NCI-H2171 (cell line): ENCODE measurements around the gene LSAMP.
"Not testable (repeated sequence)": the region's sequence is repeated elsewhere in the genome, so short reads cannot be mapped to it uniquely, and the experiment has no call there.

ENCODE experiments used
- DNase-seq: peaks from one replicate; lab custom pipeline; 2025; lab: John Stamatoyannopoulos, UW

LSAMP gene

GRCh38 chr3:115890579-115890978 is 554.7 kb downstream of the LSAMP start:
- no peak for DNase-seq

- DNase-seq: no peak
Measured at GRCh38 chr3:115885621-115886020, 559.7 kb downstream of the LSAMP start.

DNA sequence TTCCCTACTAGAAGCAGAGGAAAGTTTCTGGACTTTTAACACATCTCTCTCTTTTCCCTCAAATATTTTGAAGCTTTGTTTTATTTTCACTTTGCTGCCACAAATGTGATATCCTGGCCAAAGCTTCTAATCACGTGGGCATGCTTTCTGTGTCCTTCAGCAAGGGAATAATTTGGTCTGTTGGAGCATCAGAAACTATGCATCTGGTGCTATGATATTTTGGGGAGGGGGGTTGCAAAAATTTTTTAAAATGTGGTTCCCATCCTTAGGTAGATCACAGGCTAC is 567.7 kb downstream of the LSAMP start:
- DNase-seq: no peak

GRCh38 chr3:115876876-115877614 is 568.2 kb downstream of the LSAMP start:
- DNase-seq: peak; percentile 54

GRCh38 chr3:115875460-115875859 is 569.8 kb downstream of the LSAMP start:
- DNase-seq: no peak

DNA sequence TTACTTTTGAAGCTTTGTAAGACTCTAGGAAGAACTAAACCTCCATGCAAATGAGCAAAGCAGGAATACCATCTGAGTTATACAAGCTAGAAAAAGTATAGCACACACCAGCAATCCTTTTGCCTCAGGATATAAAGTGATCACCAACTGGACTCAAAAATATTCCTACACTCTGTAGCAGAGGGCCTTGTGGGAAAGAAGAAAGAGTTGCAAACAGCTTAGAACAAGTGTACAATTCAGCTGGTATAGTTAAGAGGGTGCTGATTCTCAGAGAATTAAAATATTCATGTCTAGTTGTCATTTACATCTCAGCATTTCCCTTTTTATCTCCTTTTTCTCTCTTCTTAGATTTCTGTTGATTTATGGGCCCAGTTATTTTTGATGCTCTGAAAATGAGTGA is 573.6 kb downstream of the LSAMP start:
- DNase-seq: no peak

DNA sequence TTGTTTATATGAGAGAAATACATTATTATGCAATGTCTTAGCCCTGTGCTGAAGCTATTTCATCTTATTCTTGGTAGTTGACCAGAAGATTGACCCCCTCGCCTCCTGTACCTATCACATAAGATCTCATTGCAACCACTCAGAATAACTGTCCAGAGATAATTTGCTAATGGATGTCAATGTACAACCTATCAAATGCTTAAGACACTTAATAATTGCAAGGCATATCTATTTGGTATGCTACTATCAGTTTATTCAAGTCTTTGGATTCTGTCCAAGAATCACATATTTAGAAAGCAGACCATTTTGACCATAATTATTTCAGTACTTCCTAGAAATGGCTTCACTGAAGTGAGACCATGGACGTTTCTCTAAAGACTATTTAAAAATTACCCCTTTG is 580.4 kb downstream of the LSAMP start:
- no peak for DNase-seq

DNA sequence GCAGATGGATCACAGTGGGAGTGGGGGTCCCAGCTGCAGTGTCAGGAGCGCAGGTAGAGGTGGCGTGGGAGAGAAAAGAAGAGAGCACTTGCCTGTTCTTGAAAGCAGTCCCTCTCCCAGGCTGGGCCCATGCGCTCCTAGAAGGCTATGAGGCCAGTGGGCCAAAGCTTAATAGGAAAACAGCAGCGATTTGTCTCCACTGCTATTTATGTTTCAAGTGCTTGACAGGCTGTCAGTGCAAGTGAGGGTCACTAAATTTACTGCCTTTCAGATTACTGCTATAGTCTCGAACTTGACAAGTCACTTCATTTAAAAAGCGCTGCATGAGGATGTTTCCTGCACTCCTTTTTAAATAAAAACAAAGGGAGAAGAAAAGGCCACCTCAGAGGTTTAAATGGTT is 582.4 kb downstream of the LSAMP start:
- no peak for DNase-seq

DNA sequence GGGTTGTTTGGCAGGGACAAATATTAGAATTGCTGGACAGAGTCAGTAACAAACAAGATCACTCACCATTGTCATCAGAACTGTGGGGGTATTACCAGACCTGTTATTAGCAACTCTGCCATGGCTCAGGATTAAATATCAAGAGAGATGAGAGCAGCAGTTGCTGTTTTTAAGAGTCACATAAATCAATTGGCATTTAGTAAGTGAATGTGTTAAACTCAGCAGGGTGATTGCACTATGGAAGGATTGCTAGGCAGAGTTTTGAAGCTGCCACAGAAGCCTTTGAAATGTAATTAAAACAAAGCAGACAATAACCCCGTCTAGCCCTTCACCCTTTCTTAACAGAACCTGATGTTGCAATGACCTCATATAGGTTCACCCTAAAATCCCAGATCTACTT is 583.2 kb downstream of the LSAMP start:
- DNase-seq: peak; percentile 16

- DNase-seq: no peak
Measured at GRCh38 chr3:115861166-115861733, 584.0 kb downstream of the LSAMP start.

GRCh38 chr3:115860766-115861165 is 584.5 kb downstream of the LSAMP start:
- DNase-seq: no peak

- DNase-seq: no peak
Measured at GRCh38 chr3:115859002-115859807, 586.1 kb downstream of the LSAMP start.

DNA sequence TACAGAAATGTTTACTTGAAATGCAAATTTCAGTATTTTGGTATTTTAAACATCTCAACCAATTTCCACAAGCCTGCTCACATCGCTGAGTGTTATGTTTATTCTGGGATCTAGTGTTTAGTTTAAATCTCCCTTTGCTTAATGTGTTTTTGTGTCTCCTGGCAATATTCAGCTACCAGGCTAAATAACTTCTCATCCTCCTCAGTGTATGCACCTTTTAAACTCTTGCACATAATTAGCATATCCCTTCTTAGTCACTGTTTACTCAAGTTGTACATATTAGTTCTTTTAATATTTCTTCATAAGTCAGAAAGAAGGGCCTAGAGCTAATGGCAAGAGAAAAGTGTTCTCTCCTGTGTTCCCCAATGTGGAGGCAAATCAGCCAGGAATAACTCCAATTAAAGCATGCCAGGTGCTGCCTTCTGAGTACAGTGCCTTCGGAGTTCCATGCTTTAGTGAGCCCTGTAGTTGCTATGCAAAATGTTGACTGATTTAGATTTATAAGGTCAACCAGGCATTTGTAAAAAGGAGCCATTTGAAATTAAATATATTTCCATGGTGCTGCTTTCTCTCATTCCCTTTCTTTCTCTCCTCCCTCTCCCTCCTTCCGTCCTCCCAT is 587.7 kb downstream of the LSAMP start:
- no peak for DNase-seq

GRCh38 chr3:115855911-115856310 is 589.4 kb downstream of the LSAMP start:
- DNase-seq: no peak

- no peak for DNase-seq
Measured at GRCh38 chr3:115853104-115853503, 592.2 kb downstream of the LSAMP start.

- no peak for DNase-seq
Measured at GRCh38 chr3:115852278-115852677, 593.0 kb downstream of the LSAMP start.

- DNase-seq: no peak
Measured at GRCh38 chr3:115851571-115851970, 593.7 kb downstream of the LSAMP start.

DNA sequence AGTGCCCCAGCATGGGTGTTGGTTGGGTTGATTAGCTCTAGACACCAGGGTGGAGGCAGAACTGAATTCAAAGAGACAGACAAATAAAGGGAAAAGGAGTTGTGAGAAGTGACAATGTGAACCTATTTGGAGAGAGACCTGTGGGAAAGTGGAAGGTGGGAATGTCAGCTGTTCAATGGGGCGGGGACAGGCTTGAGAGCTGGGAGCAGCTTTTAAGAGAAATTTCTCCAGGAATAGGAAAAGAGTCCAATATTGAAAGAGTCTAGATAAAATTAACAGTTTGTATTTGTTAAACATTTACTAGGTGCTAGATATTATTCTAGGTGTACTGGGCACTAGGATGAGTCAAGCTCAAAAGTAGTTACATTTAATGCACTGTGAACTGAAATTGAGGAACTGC is 596.6 kb downstream of the LSAMP start:
- no peak for DNase-seq

DNA sequence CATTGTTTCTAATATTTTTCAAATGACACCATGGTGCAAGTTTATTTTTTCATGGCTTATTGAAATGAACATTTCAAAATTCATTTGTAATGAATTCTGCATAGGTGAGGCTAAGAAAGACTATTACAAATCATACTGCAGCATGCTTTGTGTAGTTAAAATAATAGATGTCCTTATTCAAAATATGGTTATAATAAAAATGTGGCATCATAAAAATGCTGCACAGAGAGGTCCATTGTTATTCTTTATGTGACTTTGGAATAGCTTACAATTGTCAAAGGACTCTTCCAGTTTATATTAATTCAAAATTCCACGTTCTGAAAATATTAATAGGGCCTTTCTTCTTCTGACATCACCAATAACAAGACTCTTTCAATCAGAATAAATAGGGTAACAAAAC is 599.3 kb downstream of the LSAMP start:
- no peak for DNase-seq

GRCh38 chr3:115844729-115845128 is 600.6 kb downstream of the LSAMP start:
- DNase-seq: not testable (repeated sequence)

DNA sequence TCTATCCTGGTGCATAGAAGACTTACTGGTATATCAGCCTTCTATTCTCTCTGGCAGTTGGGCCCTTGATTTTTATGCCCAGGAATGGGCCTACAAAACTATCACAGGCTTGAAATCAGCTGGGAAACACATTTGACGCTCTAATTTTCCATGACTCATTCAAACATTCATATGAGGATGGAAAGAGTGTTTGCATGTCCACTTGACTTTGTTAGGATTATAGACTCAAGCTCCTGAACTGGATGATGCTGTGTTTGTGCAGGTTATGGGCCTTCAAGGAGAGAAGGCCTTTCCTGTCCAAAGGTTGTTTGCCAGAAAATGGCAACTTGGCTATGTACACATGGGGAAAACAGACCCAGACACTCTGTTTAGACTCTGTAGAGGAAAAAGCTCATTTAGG is 602.1 kb downstream of the LSAMP start:
- no peak for DNase-seq

GRCh38 chr3:115839246-115839645 is 606.0 kb downstream of the LSAMP start:
- DNase-seq: no peak

DNA sequence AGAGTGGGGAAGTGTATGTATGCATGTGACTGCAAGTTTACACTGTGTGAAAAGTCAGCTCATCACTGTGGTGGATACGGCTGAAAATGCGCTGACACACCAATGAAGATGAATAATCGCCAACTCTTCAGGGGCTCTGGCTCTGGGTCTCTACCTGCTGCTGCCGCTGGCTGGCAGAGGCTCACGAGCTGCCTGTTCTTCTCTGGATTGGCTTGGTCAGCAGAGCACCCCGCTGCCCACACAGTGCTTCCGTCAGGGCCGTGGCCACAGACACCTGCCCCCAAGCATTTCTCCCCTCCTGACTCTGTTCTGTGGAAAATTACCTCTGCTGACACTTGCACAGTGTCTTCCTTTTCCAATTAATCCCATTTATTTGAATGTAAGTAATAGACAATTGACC is 606.5 kb downstream of the LSAMP start:
- no peak for DNase-seq
